Measurements from ENCODE around the gene HS2ST1. TPM values are rescaled to one million over a fixed set of nuclear protein-coding genes. Genes with fewer than 3 reads are reported as not detected.
"Not testable (repeated sequence)": the region's sequence is repeated elsewhere in the genome, so short reads cannot be mapped to it uniquely, and the experiment has no call there.

The HS2ST1 gene
- total RNA-seq, 1 donor from 2014 or later: 36.7 TPM

DNA sequence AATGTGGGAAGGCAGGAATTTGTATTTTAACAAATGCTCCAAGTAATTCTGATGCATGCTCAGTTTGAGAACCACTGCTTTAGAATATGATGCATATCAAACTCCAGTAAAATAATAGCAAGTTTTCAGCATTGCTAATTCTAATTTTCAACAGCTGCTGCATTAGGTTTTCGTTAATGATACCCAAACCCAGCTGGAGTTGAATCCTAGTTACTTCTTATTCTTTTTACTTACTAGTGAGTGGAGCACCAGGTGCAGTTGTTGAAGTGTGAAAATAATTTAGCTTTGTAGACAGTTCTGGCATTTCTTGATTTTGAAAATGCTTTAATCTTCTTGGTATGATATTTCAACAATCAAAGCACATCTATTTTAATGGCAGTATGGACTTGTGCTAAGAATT lies 138.5 kb downstream of the HS2ST1 start:
- FAIRE-seq (no peak), DNase-seq (ENCODE audit: low spot score in 2 of 2) (no peak)

DNA sequence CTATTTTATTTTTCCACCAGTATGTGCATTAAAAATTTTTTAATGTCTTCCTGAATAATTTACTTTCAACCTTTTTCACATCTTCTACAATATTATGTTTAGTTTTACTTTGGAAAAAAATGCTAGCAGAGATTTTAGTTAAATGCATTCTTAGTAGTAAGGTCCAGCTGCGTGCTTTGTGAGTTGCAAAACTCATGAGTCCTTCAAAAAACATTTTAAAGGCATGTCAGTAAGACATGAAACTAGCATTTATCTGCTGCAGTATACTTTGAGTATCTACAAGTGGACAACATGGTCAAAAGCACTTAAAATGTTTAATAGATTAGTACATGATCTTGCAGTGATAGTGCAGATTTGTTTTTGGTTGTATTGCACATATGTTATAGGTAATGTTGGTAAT lies 139.0 kb downstream of the HS2ST1 start:
- DNase-seq (ENCODE audit: low spot score in 2 of 2) (no peak), FAIRE-seq (no peak)

DNA sequence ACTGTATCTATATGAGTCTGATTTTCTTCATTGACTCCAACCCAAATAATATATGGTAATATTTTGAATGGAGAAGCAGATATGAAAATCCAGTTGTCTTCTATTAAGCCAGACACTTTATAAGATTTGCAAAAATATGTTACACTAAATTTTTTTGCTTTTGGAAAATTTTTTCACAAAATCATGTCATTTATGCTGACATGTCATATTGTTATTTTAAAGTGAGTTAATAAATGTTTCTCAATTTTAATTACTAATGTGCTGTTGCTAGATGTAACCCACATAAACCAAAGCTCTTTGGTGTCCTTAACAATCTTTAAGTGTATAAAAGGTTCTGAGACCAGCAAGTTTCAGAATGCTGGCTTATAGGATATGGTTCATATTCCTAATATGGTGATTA lies 142.5 kb downstream of the HS2ST1 start:
- no peak for FAIRE-seq

DNA sequence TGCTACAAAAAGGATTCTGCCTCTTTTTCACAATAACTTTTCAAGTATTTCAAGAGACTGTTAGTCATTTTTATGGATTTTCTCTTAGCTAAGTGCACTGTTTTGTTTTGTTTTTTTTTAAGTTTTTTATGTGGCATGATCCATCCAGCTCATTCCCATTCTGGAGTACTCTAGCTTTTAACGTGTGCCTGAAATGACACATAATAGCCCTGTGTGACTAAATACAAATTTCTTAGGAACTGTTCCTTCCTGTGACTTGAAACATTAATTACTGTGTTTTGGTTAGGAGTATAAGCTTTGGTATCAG lies 143.9 kb downstream of the HS2ST1 start:
- FAIRE-seq: no peak
- no peak for DNase-seq (ENCODE audit: low spot score in 2 of 2)

More for the DNA sequence above, 142.5 kb downstream of the HS2ST1 start:
- DNase-seq (ENCODE audit: low spot score in 2 of 2): no peak

DNA sequence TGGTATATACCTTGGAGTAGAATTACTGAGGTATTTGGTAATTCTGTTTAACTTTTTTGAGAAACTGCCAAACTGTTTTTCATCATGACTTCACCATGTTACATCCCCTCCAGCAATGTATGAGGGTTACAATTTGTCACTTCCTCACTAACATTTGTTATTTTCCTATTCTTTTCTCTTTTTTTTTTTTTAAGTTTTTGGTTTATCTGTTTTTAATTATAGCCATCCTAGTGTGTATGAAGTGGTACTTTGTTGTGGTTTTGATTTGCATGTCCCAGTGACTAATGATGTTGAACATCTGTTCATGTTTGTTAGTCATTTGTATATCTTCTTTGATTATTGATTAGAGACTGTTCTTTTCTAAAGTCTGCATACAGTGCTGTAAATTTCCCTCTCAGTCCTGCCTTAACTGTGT lies 147.3 kb downstream of the HS2ST1 start:
- DNase-seq (ENCODE audit: low spot score in 2 of 2): no peak
- no peak for FAIRE-seq

DNA sequence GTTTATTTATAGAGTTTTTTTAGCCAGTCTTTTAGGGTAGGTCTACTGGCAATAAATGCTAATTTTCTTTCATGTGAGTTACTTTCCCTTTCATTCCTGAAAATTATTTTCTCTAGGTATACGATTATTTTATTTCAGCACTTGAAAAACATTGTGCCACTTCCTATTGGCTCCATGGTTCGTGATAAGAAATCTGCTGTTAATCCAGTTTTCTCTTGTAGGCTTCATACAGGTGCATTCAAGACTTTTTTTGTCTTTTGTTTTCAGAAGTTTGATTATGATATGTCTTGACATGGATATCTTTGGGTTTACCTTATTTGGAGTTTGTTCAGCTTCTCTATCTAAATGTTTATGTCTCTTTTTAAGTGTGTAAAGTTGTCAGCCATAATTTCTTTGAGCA lies 148.3 kb downstream of the HS2ST1 start:
- DNase-seq (ENCODE audit: low spot score in 2 of 2): no peak
- no peak for FAIRE-seq

DNA sequence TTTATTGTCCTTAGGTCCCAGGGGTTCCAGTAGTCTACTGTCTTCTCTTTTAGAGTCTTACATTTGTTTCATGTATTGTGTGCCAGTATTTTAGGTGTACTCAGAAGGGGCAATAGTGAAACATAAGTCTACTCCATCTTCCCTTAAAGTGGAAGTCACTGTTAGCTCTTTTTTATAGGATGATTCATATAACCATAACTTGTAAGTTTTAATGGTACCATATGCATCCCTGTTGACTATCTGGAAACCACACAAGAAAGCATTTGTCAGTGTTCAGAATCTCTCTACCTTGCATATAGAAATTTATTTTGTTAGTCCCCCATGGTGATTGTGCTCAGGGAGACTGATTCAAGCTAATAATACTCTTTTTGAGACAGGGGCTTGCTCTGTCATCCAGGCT lies 149.9 kb downstream of the HS2ST1 start:
- FAIRE-seq (no peak), DNase-seq (ENCODE audit: low spot score in 2 of 2) (no peak)

DNA sequence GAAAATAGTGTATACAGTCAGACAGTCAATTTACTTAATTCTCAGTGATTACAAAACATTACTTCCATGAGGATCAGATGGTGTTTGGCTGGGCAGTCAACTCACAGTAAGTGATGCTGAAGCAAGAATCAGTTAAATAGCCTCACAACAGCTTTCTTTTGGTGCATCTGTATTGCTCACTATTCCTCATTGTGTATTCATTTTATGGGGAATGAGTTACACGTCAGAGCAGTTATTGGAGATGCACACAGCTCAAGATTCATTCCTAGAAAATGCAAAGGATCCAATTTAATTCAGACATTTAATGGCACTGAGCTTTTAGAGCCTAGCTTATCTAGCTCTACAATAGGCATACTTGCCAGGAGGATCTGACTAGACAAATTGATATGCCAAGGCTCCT lies 150.6 kb downstream of the HS2ST1 start:
- DNase-seq (ENCODE audit: low spot score in 2 of 2) (no peak), FAIRE-seq (no peak)

DNA sequence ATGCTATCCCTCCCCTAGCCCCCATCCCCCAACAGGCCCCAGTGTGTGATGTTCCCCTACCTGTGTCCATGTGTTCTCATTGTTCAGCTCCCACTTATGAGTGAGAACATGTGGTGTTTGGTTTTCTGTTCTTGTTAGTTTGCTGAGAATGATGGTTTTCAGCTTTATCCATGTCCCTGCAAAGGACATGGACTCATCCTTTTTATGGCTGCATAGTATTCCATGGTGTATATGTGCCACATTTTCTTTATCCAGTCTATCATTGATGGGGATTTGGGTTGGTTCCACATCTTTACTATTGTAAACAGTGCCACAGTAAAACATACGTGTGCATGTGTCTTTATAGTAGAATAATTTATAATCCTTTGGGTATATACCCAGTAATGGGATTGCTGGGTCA lies 152.3 kb downstream of the HS2ST1 start:
- DNase-seq (ENCODE audit: low spot score in 2 of 2); FAIRE-seq: not testable (repeated sequence)

DNA sequence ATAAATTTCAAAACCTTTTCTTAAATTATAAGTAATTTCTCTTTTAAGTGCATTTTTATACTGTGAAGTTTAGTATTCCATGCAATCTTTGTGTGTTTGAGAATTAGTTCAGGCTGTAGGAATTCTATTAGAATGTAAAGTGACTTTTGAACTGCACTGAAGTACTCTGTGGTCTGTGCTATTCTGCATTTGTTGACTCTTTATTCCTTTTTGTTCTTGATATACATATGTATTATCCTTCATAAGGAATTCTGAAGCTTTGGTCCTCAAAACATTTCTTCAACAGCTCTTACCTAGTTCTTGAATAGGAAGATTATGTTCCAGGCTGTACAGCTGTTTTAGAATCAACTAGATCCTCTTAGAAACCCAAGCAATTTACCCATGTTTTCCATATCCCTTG lies 158.0 kb downstream of the HS2ST1 start:
- FAIRE-seq (no peak), DNase-seq (ENCODE audit: low spot score in 2 of 2) (no peak)

DNA sequence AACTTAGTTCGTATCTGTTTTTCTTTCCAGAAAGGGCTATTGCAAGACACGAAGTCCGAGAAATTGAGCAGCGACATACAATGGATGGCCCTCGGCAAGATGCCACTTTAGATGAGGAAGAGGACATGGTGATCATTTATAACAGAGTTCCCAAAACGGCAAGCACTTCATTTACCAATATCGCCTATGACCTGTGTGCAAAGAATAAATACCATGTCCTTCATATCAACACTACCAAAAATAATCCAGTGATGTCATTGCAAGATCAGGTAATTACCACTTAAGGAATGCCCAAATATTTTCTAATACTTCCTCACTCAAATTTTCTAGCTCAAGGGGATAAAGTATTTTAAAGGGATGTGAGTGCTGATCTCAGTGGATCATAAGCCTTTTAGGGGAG lies 158.5 kb downstream of the HS2ST1 start:
- DNase-seq (ENCODE audit: low spot score in 2 of 2) (no peak), FAIRE-seq (no peak)

DNA sequence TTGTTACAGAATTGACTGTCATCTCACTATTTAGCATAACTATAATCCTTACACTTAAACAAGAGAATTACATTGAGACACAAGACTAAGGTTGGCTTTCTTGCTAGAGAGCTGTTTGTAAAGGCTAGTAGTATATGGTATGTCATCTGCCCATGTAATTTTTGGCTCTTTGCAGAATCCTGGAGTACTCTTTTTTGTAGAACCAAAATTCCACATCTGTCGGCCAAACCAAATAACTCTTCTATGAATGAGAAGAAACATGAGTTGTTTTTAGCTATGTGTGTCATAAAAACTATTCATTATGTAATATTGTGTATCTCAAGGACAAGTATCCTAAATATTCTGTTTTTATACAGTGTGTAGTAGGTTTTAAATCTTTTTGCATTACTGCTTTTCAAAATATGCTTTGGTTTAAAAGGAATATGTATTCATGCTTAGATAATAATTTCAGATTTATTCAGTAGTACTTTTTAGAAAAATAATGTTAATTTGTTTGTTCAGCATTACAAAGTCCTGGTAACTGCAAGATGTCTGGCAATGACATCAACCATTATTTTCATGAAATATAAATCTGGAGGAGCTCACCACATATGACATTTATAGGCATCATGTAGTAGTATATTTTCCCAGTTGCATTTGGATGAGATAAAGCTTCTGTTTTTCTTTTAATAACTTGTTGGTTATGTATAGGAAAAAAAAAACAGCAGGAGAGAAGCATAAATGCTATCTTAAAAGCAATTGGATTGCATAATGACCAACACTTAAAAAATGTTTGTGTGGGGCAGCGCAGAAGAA lies 159.8 kb downstream of the HS2ST1 start:
- FAIRE-seq (no peak), DNase-seq (ENCODE audit: low spot score in 2 of 2) (no peak)

DNA sequence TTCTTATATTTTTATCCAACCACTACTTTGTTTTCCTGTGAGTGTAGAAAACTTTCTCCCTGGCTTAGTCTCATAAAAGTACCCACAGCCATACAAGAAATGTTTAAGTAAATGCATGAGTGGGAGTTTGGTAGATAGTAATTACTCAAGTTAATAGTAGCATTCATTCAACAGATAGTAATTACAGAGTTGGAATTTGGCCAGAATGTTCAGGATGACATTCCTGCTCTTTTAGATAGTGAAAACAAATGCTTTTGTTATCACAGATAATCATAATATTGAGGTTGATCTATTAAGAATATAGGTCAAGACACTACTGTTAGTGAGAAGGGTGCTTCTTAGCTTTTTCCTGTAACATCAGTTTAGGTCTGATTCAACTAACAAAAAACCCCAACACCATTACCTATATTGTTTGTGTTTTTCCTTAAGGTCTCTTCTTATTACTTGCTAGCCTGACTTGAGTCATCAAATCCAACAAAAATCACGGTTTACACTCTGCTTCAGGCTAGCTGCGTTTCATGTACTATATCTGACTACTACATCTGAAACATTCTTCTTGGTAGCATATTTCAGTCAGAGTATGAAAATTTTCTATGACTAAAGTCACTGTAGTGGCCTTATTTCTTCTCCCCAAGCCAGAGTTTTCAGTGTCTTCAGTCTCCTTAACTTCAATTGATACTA lies 163.7 kb downstream of the HS2ST1 start:
- DNase-seq (ENCODE audit: low spot score in 2 of 2): no peak
- no peak for FAIRE-seq

DNA sequence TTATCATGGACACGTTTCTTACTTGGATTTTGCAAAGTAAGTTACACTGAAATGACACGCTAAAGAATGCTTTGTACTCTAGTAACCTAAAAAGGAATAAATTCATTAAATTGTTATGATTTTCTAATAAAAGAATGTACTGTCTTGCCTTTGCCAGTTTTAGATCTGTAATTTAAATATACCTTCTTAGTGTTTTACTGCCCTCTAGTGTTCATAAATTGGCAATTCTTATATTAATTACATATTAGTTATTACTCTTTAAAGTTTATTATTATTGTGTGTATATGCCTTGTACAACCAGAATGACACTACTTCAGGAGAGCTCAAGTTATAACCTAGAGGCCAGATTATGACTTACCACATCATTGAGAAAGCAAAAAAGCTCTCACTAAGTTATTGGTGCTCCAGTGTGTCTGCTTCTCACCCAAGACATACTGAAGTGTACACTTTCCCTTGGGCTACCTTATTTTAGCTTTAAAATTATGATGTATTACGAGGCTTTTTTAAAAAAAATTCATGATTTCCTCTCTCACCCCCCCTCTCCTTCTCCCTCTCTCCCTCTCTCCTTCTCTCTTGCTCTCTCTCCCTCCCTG lies 169.9 kb downstream of the HS2ST1 start:
- FAIRE-seq (peak; percentile 89), DNase-seq (ENCODE audit: low spot score in 2 of 2) (no peak)

DNA sequence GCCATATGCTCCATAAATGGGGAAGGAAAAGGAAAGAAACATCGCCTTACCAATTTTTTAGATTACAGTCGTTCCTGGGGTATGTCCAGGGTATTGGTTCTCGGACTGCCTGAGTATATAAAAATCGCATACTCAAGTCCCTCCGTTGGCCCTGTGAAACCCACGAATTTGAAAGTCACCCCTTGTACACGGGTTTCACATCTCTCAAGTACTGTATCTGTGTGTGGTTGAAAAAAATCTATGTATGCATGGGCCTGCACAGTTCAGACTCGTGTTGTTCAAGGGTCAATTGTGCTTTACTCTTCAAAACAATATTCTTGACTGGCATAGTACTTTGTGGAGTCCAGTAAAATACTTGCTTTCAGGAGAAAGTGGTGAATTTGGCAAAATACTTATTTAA lies 171.7 kb downstream of the HS2ST1 start:
- no peak for FAIRE-seq

DNA sequence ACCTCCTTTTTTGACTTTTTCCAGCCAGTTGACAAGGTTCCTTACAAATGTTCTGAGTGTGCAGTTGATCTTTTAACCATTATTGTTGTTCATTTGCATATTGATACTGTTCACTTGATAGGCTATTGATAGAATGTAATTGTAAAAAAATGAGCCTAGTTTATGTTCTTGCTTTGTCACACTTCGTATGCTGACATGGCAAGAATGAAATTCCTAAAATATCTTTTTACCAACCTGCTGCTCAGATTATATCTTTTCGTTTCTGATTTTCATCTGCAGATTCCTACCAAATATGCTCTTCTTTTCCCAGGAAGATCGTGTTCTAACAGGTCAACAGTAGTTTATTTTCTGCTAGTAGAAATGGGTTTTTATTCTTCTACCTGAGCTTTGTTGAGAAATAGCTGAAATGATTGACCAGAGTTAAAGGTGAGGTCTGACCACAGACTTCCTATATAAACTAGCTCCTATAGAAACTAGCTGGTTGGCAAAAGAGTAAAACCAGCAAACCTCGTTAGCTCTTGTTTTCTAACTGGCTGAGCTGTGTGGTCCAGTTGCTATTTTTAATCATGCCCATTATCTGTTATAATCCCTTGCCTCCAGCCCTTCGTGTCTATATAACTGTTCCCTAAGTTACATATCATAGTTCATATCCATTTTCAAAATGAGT lies 174.8 kb downstream of the HS2ST1 start:
- no peak for DNase-seq (ENCODE audit: low spot score in 2 of 2)
- no peak for FAIRE-seq

More for the DNA sequence above, 171.7 kb downstream of the HS2ST1 start:
- DNase-seq (ENCODE audit: low spot score in 2 of 2): no peak

DNA sequence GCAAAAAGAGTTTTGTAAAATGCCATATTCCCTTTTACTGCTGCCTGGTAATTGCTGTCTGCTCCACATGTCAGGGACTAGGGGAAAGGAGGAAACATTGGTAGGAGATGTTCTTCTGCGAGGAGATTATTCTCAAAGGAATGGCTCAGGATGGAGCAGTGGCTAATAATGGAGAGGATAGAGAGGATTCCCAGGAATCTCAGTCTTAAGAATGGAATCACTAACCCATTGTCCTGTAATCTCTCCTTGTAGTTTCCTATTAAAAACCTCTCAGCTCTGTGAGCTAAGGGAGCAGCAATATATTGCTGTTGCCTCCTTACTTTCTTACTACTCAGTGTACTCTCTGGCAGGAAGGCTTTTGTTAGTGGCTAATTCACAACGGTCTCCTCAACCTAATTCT lies 175.4 kb downstream of the HS2ST1 start:
- DNase-seq (ENCODE audit: low spot score in 2 of 2) (no peak), FAIRE-seq (no peak)

DNA sequence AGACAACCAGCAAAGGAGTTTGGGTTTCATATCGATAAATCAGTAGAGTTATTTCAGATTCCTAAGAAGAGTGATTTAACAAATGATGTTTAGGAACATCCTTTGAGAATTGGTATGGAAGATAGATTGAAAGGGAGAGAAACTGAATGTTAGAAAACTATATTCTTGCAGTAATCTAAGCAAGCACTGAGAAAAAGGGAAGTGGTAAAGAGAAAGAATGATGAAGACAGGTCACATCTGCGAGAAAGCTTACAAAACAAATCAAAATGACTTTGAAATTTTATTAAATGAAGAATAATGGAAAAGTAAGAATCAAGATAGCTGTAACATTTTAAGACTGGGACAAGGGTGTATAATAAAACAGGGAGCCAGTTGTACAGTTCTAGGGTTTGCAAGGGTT lies 177.0 kb downstream of the HS2ST1 start:
- FAIRE-seq (no peak), DNase-seq (ENCODE audit: low spot score in 2 of 2) (no peak)

DNA sequence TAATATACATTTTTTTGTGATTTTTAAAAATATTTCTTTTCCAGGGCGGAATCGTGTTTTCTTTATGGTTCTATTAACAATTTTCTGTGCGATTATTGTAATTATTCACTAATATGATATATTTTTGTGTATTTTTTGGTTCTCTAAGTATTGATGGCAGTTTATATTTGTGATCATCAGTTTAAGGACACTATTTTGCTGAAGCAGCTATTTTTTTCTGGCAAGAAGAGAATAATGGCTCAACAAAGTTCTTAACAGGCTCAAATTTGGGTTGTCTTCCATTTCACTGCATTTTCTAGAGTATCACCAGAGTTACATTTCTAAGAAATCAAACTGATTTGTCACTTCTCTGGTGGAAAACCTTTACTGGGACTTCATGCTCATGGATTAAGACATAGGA lies 178.4 kb downstream of the HS2ST1 start:
- DNase-seq (ENCODE audit: low spot score in 2 of 2) (no peak), FAIRE-seq (no peak)

DNA sequence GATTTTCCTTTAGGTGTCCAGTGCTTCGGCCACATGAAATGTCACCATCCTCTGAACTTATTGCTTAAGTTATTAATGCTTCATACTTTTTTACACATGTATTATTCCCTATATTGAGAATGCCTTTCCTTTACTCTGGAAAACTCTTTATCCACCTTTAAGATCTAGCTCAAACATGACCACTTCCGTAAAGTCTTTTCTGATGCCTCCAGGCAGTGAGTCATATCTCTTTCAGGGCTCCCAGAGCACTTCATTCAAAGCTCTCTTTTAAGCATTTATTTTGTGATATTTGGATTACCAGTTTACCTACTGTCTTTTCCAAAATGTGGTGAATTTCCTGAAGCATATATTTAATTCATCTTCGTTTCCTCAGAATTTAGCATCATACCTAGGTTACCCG lies 178.9 kb downstream of the HS2ST1 start:
- no peak for DNase-seq (ENCODE audit: low spot score in 2 of 2)

DNA sequence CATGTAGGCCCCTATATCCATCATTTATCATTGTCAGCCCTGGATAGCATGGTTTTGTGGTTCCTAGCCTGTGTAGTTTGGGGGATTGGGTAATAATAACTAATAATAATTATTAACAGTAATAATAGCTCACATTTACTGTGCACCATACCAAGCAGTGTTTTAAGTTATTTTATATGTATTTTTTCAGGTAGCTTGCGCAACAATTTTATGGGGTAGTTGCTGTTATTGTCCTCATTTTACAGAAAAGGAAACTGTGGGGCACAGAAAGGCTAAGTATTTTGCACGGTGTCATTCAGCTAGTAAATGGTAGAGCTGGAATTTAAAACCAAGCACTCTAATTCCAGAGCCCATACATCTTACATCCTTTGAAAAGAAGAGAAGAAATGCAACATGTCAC lies 179.8 kb downstream of the HS2ST1 start:
- DNase-seq (ENCODE audit: low spot score in 2 of 2) (no peak), FAIRE-seq (no peak)

More for the DNA sequence above, 178.9 kb downstream of the HS2ST1 start:
- FAIRE-seq: no peak

Measured in frontal cortex (tissue), 4 donors.